AG04449 (cell line): Measurements from ENCODE around the gene GMDS.

Experiments used
- CTCF ChIA-PET: fragments of 350-600 bp; formaldehyde crosslinking; extraction: SDS; loops from one replicate; lab custom pipeline; 2021; ENCODE audit warnings: antibody characterized with exemption; lab: Yijun Ruan, JAX
- POLR2A ChIA-PET: fragments of 400-600, 350-600 bp; formaldehyde crosslinking; extraction: SDS; loops from one replicate; lab custom pipeline; 2020; ENCODE audit warnings: antibody characterized with exemption, inconsistent platforms; lab: Yijun Ruan, JAX
- DNase-seq: peaks from one replicate; pipeline ENCODE4 v3.0.0-alpha.2; 2010; ENCODE audit warnings: low read depth, low spot score
- H3K4me3 ChIP-seq: 2 replicates; pipeline ENCODE4 v1.5.1; 2011; ENCODE audit warnings: low read depth, mild to moderate bottlenecking, control low read depth, low read length
- TF ChIP-seq, protein P1 (sequence below): IDR thresholded peaks from one replicate; pipeline ENCODE4 v1.5.1; 2011; ENCODE audit warnings: mild to moderate bottlenecking, moderate library complexity, low read length, control low read depth, inconsistent platforms; ENCODE audit not compliant: insufficient read depth; ENCODE audit errors: missing control alignments

GMDS gene

GRCh38 chr6:1630212-1630770 is 615.1 kb downstream of the GMDS start:
- TF ChIP-seq, protein P1, sequence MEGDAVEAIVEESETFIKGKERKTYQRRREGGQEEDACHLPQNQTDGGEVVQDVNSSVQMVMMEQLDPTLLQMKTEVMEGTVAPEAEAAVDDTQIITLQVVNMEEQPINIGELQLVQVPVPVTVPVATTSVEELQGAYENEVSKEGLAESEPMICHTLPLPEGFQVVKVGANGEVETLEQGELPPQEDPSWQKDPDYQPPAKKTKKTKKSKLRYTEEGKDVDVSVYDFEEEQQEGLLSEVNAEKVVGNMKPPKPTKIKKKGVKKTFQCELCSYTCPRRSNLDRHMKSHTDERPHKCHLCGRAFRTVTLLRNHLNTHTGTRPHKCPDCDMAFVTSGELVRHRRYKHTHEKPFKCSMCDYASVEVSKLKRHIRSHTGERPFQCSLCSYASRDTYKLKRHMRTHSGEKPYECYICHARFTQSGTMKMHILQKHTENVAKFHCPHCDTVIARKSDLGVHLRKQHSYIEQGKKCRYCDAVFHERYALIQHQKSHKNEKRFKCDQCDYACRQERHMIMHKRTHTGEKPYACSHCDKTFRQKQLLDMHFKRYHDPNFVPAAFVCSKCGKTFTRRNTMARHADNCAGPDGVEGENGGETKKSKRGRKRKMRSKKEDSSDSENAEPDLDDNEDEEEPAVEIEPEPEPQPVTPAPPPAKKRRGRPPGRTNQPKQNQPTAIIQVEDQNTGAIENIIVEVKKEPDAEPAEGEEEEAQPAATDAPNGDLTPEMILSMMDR: no peak
- ChIA-PET POLR2A (interaction anchor here (0.7 kb wide), 1 partner anchor 527 kb away, joined by 3 read pairs; no protein-coding TSS in a partner anchor), CTCF (interaction anchor here (1.2 kb wide), 2 partner anchors 15 to 34 kb away, joined by 3 to 5 read pairs; no protein-coding TSS in a partner anchor)
- no peak for DNase-seq
- H3K4me3 ChIP-seq: no peak overlapping the region

- no peak for DNase-seq
- ChIA-PET CTCF (interaction anchor here (0.9 to 6.3 kb wide), 3 partner anchors 18 to 57 kb away, joined by 3 to 31 read pairs (median 5); no protein-coding TSS in a partner anchor), POLR2A (no interaction called here)
- no peak overlapping the region for H3K4me3 ChIP-seq
- TF ChIP-seq, protein P1: no peak
Observed at GRCh38 chr6:1629316-1629715, 616.1 kb downstream of the GMDS start.

DNA sequence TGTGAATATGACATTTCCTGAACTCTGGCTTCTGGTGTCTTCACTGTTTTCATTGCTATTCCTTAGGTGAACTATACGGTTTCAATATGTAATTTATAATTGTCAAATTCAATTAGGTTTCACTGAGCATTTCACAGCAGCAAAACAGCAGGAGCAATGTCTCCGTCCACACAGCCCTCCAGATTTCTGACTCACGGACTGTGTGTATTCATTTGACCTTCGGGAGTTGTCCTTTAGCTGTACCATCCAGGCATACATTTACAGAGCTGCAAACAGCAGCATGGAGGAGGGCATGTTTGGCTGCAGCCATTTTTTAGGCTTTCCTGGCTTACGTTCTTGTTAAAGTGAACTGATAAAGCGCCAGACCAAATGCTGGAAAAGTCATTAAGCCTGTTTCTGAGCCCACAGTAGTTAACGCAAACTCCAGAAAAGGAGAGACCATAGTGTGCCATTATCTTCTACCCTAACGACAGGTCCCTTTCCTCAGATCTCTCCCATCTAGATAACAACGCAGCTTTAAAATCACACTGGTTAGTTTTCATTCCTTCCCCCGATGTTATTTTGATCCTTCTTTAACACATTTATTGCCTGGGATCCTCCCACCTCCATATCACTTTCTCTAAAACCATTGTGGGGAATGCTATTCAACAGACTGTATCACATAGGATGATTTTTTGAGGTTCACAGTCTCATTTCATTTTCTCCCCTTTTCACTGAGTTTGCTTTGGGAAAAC is 617.4 kb downstream of the GMDS start:
- DNase-seq: no peak
- ChIA-PET POLR2A (no interaction called here), CTCF (interaction anchor here (1.5 to 6.3 kb wide), 2 partner anchors 16 to 59 kb away, joined by 5 to 31 read pairs; no protein-coding TSS in a partner anchor)
- TF ChIP-seq, protein P1: no peak
- no peak overlapping the region for H3K4me3 ChIP-seq

GRCh38 chr6:1626481-1626880 is 618.9 kb downstream of the GMDS start:
- DNase-seq: no peak
- TF ChIP-seq, protein P1: no peak
- CTCF ChIA-PET: interaction anchor here (1.0 to 6.3 kb wide), 4 partner anchors 11 to 30 kb away, joined by 3 to 31 read pairs (median 3); no protein-coding TSS in a partner anchor
- H3K4me3 ChIP-seq: no peak overlapping the region
- POLR2A ChIA-PET: no interaction called here

- TF ChIP-seq, protein P1: no peak
- no peak overlapping the region for H3K4me3 ChIP-seq
- ChIA-PET POLR2A (no interaction called here), CTCF (interaction anchor here (1.0 to 6.3 kb wide), 4 partner anchors 10 to 29 kb away, joined by 3 to 31 read pairs (median 3); no protein-coding TSS in a partner anchor)
- no peak for DNase-seq
Observed at GRCh38 chr6:1625794-1626435, 619.5 kb downstream of the GMDS start.
